GM18520 (cell line): ENCODE measurements around the gene TAL1.
"Not testable (repeated sequence)": the region's sequence is repeated elsewhere in the genome, so short reads cannot be mapped to it uniquely, and the experiment has no call there.

Experiments used
- ATAC-seq: cut with Tn5 transposase; IDR thresholded peaks from one replicate; pipeline ENCODE4 v1.9.1; 2021; ENCODE audit not compliant: unreplicated experiment

The TAL1 gene

GRCh38 chr1:47232187-47232874 lies at the start of gene TAL1:
TSS of gene TAL1 (minus strand) at chr1:47232225. CDS start at chr1:47225888, 6,337 bp downstream.
- ATAC-seq, result no peak

GRCh38 chr1:47280142-47280541 lies 48.1 kb upstream of the TAL1 start:
- ATAC-seq, result no peak

DNA sequence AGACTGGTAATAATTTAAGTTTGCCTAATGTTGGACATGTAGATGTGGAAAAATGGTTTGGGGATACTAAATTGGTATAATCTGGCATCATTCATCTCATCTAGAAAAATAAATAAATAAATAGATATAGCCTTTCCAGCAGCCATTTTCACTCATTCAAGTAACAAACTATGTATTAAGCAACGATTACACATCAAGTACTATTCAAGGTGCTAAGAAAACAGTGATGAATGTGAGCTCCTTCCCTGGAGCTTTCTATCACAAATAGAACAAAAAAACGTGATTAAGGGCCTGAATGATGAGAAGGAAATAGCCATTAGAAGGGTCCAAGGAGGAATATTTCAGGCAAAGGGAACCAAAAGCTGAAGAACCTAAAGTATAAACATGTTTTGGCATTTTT lies 44.8 kb upstream of the TAL1 start:
- ATAC-seq, result no peak

- not testable (repeated sequence) for ATAC-seq
These were observed 43.8 kb upstream of the TAL1 start for GRCh38 chr1:47275811-47276210.

DNA sequence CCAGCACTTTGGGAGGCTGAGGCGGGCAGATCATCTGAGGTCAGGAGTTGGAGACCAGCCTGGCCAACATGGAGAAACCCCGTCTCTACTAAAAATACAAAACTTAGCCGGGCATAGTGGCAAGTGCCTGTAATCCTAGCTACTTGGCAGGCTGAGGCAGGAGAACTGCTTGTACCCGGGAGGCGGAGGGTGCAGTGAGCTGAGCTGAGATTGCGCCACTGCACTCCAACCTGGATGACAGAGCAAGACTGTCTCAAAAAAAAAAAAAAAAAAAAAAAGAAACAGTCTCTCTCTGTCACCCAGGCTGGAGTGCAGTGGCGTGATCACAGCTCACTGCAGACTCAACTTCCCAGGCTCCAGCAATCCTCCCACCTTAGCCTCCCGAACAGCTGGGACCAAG lies 33.5 kb upstream of the TAL1 start:
- ATAC-seq, result not testable (repeated sequence)

DNA sequence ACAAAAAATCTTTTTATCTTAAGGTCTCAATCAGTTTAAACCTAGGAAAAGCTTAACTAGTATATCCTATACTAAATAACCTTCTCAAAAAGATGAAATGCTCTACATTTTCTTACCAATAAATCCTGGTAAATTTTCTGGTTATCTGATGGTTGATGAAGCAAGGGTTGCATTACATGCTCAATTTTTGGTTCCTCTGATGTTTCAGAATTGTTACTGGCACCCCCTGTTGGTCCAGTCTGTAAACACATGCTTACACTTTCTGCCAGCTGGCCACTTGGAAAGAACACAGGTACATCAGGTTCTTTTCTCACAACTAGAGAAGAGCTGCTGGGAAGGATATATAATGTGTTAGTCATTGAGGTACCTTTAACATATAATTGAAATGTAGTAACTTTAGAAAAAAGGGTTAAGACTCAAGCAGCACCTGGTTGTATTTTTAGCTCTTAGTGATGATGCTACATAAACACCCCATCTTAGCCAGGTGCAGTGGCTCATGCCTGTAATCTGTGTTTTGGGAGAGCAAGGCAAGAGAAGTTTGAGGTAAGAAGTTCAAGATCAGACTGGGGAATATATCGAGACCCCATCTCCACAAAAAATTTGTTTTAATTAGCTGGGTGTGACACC lies 30.9 kb upstream of the TAL1 start:
- no peak for ATAC-seq

DNA sequence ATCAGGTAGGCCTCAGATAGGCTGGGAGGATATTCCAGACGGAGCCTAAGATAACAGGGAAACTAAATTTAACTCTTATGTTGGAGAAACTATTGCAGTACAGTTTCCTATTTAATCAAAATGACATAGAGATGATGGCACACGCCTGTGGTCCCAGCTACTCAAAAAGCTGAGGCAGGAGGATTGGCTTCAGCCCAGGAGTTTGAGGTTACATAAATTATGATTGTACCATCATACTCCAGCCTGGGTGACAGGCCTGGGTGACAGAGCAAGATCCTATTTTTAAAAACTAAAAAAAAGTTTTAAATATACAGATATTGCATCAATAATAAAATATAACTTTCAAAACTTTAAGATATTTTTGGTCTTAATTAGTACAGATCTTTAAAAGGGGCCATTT lies 25.2 kb upstream of the TAL1 start:
- no peak for ATAC-seq

DNA sequence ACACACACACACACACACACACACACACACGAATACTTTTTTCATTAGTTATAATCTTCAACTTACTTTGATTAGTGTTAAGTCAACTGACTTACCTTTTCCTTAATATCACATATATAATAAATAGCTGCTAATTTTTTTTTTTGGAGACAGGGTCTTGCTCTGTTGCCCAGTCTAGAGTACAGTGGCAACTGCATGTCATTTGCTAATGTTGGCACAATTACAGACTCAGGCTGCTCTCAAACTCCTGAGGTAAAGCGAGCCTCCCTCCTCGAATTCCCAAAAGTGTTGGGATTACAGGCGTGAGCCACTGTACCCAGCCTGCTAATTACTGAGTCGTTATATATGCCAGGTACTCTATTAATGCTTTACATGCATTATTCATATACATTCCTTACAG lies 20.8 kb upstream of the TAL1 start:
- no peak for ATAC-seq

- ATAC-seq, result no peak
These were observed 20.3 kb upstream of the TAL1 start for GRCh38 chr1:47252369-47252768.

- ATAC-seq, result no peak
These were observed 17.7 kb upstream of the TAL1 start for GRCh38 chr1:47249755-47250154.

DNA sequence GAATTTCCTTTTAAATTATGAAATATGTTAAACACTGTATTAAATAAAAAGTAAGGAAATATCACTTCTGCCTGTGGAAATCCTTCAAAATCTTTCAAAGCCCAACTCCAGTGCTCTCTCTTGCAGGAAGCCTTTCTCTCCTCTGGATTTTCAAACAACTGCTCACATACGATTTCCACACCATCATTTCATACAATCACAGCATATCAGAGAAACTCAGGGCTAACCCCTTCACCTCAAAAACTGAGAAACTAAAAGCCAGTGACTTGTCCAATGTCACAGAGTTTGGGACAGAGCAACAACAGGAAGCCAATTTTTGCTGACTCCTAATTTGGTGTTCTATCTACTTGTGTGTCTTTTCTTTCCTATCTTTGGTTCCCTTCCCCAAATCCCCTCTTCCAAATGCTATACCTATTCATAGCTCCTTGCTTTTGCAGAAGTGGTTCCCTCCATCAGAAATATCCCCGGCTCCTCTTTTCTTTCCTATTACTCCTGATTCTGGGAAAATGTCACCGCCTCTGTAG lies 12.4 kb upstream of the TAL1 start:
- no peak for ATAC-seq

- ATAC-seq, result no peak
These were observed 11.9 kb upstream of the TAL1 start for GRCh38 chr1:47243910-47244309.

DNA sequence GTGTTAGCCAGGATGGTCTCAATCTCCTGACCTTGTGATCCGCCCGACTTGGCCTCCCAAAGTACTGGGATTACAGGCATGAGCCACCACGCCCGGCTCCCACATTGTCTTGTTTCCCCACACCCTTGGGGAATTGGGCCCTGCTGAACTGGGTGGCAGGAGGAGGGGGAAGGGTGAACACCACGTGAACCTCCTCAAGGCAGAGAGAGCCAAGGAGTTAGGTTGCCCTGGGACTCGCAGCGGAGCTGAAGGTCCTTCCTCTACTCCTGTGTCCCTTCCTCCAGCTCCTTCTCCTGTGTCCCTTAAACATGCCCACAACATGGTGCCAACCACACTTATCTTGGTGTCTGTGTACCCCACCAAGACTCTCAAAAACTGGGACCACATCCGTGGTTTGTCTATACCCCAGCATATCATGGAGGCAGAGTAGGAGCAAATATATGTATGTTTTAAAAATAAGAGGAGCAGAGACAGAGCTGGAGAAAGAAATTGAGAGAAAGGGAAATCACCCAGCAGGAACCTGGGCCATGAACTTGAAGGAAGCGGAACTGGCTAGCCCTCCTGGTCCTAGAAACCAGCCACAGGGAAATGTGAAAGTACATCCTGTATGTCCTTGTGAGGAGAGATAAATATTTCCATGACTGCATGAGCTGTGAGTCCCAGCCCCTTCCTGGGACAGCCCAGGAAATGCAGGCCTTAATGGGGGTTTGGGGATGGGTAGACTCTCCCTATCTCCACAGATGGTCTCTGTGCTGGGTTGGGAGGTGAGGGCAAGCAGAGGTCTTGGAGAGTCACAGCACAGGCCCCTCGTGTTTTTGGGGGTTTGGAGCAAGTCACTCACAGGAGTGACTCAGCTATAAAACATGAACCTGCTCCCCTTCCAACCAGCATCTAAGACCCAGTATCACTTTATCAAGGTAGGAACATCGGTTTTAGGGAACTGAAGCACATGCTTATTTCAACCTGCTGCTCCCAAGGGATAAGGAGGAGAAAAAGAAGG lies 9.4 kb upstream of the TAL1 start:
- ATAC-seq, result no peak

DNA sequence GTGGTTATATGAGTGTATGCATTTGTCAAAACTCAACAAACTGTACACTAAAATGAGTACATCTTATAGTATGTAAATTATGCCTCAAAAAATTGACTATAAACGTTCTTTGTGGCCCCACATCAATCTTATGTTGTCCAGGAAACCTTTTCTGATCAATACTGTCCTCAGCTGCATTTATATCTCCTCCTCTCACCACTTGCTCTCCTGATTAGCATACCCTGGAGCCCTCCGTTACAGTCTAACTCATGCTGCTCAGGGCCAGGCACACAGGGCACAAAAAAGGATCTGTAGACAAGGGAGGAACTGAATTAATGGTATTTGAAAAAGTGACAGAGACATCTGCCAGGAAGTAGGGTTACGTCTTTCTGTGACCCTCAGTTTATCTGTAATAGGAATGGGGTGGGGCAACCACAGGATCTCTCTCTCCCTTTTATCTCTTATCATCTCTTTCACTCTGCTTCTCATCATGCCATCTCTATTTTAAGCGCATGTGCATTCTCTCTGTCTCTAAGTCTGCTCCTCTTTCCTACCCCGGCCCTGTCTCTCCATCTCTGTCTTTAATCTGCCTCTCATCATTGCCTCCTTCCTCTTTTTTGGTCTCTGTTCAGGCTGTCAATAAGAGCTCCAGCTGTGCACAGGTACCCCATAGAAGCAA lies 7.0 kb upstream of the TAL1 start:
- ATAC-seq, result no peak

DNA sequence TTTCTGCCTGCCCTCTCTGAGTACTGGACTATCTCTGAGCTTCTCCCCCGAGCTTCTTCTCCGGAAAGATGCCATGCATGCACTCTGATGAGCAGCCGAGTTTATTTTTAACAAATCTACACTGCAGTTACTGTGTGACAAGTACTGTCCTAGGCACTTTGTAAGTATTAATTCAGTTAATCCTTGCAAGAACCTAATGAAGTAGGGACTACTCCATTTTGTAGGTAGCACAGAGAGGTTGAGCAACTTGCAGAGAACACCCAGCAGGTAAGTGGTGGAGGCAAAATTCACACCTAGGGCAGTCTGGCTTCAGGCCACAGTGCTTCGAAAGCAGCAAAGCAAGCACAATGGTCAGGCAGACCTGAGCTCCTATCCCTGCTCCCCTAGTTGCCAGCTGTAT lies 3.8 kb upstream of the TAL1 start:
- ATAC-seq, result no peak

DNA sequence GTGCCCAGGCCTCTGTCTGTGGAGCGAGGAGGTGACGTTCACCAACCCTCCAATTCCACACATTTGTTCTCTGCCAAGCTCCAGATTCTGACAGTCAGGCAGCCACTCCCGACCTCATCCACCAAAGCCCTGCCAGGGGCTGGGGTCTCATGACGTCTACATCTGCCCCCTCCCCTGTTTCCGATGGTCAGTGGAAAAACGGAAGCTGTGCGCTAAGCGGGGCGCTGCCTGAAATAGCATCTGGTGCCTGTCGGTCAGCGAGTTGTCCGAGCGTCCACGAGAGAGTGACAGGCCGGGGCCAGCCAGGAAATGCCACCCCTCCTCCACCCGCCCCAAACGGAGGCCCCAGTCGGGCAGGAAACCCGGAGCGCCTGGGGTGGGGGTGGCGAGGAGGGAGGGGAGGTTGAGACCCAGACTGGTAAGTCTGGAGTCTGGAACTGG lies 3.2 kb upstream of the TAL1 start:
- no peak for ATAC-seq

DNA sequence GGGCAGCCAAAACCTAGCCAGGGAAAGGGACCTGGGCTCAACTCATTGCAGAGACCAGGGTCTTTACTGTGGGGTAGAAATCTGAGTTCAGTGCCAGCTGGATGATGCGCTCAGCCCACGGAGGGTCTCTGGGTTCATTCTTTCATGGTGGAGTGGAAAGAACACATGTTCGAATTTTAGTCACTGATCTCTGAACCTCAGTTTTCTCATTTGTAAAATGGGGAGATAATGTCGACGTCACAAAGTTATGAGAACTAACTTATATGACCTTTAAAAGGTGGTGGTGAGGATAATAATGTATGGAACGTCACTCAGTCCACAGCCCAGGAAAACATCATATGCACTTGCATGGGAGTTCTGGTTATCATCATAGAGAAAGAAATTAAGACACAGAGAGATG lies 1.2 kb upstream of the TAL1 start:
- no peak for ATAC-seq

- ATAC-seq, result no peak
These were observed 481 bp downstream of the TAL1 start for GRCh38 chr1:47231301-47232186.

- ATAC-seq, result no peak
These were observed 1.2 kb downstream of the TAL1 start for GRCh38 chr1:47230692-47231300.
